Ascending aorta (tissue), 2 donors: ENCODE data around the gene PHLDB2. TPM values are rescaled to one million over a fixed set of nuclear protein-coding genes. Genes with fewer than 3 reads are reported as not detected.

ENCODE experiments used
- DNase-seq, 2 donors: peaks; one replicate each; pipeline ENCODE4 v3.0.0-alpha.2; 2019; ENCODE audit warnings: low spot score in 2 of 2
- H3K27ac ChIP-seq, 2 donors: fragments of 200-600 bp; sonication (generic); one replicate each; pipeline ENCODE4 v1.5.1; 2016 to 2017; ENCODE audit warnings: mild to moderate bottlenecking in 1 of 2
- H3K27me3 ChIP-seq: fragments of 200-600 bp; sonication (generic); one replicate; pipeline ENCODE4 v1.5.1; 2017
- H3K36me3 ChIP-seq, 2 donors: fragments of 200-600 bp; sonication (generic); one replicate each; pipeline ENCODE4 v1.5.1; 2016
- H3K4me1 ChIP-seq, 2 donors: fragments of 200-600 bp; sonication (generic); one replicate each; pipeline ENCODE4 v1.5.1; 2016 to 2017; ENCODE audit warnings: mild to moderate bottlenecking in 1 of 2
- H3K4me3 ChIP-seq, 2 donors: fragments of 200-600 bp; sonication (generic); one replicate each; pipeline ENCODE4 v1.5.1; 2016 to 2017; ENCODE audit warnings: mild to moderate bottlenecking in 1 of 2
- H3K9me3 ChIP-seq, 2 donors: fragments of 200-600 bp; sonication (generic); one replicate each; pipeline ENCODE4 v1.5.1; 2016
- CTCF ChIP-seq, 3 experiments: fragments of 200-600 bp in 2 of 3; fragments of 450-650 bp in 1 of 3; sonication (generic) in 2 of 3; IDR thresholded peaks; one replicate each; pipeline ENCODE4 v1.5.1; 2016 to 2019; ENCODE audit warnings: antibody characterized with exemption in 3 of 3, mild to moderate bottlenecking in 1 of 3, moderate library complexity in 1 of 3
- intact Hi-C: fragments of 100-400 bp; cut with DNase I; formaldehyde crosslinking; loops from one replicate; pipeline ENCODE4 v1.15.1; 2023
- total RNA-seq: library from RNA; depleted of rRNA; stranded (reverse); fragments of >200 nt; gene quantifications from one replicate; pipeline ENCODE4 v1.1.0, GENCODE V29; 2016

PHLDB2 gene
- total RNA-seq, 1 donor from 2014 or later = 58.6 TPM

- no peaks in the 10 kb centered on the region for H3K27me3 ChIP-seq
- DNase-seq = no peak
- no peaks in the 10 kb centered on the region for H3K36me3 ChIP-seq
- peaks cover 0 to 4% of the 10 kb centered on the region in 2 donors for H3K4me1 ChIP-seq
- no peaks in the 10 kb centered on the region for H3K9me3 ChIP-seq
- no peak for TF ChIP-seq CTCF (IDR thresholded peaks at IDR 0.05)
- H3K4me3 ChIP-seq = no peak overlapping the region
- intact Hi-C loops = loop anchor here (5.0 kb wide), 1 partner anchor 34 kb away; the partner anchor contains the start of gene ABHD10
- no peak overlapping the region for H3K27ac ChIP-seq
These were observed 152.4 kb downstream of the PHLDB2 start for GRCh38 chr3:112011376-112011940.

GRCh38 chr3:112012205-112012992, 153.3 kb downstream of the PHLDB2 start:
- peaks cover 0 to 4% of the 10 kb centered on the region in 2 donors for H3K4me1 ChIP-seq
- intact Hi-C loops = loop anchor here (2.0 to 5.0 kb wide), 3 partner anchors 24 to 344 kb away; partner anchors contain the start of gene ABHD10
- H3K27ac ChIP-seq = no peak overlapping the region
- H3K9me3 ChIP-seq = no peaks in the 10 kb centered on the region
- no peaks in the 10 kb centered on the region for H3K36me3 ChIP-seq
- DNase-seq = no peak
- no peak for TF ChIP-seq CTCF (IDR thresholded peaks at IDR 0.05)
- no peak overlapping the region for H3K4me3 ChIP-seq
- H3K27me3 ChIP-seq = no peaks in the 10 kb centered on the region

- TF ChIP-seq CTCF (IDR thresholded peaks at IDR 0.05) = peak; percentile 47 to 84 (median 65)
- Histone ChIP-seq H3K9me3 (no peaks in the 10 kb centered on the region), H3K4me1 (peaks cover 0 to 2% of the 10 kb centered on the region in 2 donors), H3K4me3 (peak overlapping the region in 1 of 2 donors; percentile 33), H3K36me3 (no peaks in the 10 kb centered on the region), H3K27ac (no peak overlapping the region), H3K27me3 (no peaks in the 10 kb centered on the region)
- peak in 1 of 2 donors; percentile 79 for DNase-seq
- intact Hi-C loops = loop anchor here (2.0 to 5.0 kb wide), 3 partner anchors 24 to 344 kb away; partner anchors contain the start of gene ABHD10
These were observed 154.2 kb downstream of the PHLDB2 start for GRCh38 chr3:112013058-112013783.

- H3K9me3 ChIP-seq = no peaks in the 10 kb centered on the region
- H3K4me1 ChIP-seq = no peaks in the 10 kb centered on the region
- H3K36me3 ChIP-seq = no peaks in the 10 kb centered on the region
- intact Hi-C loops = loop anchor here (2.0 to 5.0 kb wide), 3 partner anchors 25 to 345 kb away; partner anchors contain the start of gene ABHD10
- H3K27ac ChIP-seq = no peak overlapping the region
- no peak for TF ChIP-seq CTCF (IDR thresholded peaks at IDR 0.05)
- H3K27me3 ChIP-seq = no peaks in the 10 kb centered on the region
- DNase-seq = no peak
- H3K4me3 ChIP-seq = peak overlapping the region in 1 of 2 donors; percentile 33
These were observed 154.7 kb downstream of the PHLDB2 start for GRCh38 chr3:112013784-112014143.

GRCh38 chr3:112017091-112017490, 158.0 kb downstream of the PHLDB2 start:
- TF ChIP-seq CTCF (IDR thresholded peaks at IDR 0.05) = no peak
- no peaks in the 10 kb centered on the region for H3K9me3 ChIP-seq
- intact Hi-C loops = no loop called here

More at GRCh38 chr3:112017091-112017490, 158.0 kb downstream of the PHLDB2 start:
- Histone ChIP-seq H3K4me1 (no peaks in the 10 kb centered on the region), H3K4me3 (no peak overlapping the region), H3K36me3 (no peaks in the 10 kb centered on the region), H3K27me3 (no peaks in the 10 kb centered on the region), H3K27ac (no peak overlapping the region)
- no peak for DNase-seq
